NCI-H1417 treated with DMSO at 0.1 percent for 48 hours (cell line): ENCODE measurements around the gene MECP2.
"Not testable (repeated sequence)": the region's sequence is repeated elsewhere in the genome, so short reads cannot be mapped to it uniquely, and the experiment has no call there.

Source experiments
- DNase-seq: peaks from one replicate; lab custom pipeline; 2025; lab: John Stamatoyannopoulos, UW

MECP2 gene

GRCh38 chrX:154097589-154098541 is at the start of gene MECP2:
Gene MECP2 (minus strand): TSS chrX:154097717.
- DNase-seq = peak; percentile 83

DNA sequence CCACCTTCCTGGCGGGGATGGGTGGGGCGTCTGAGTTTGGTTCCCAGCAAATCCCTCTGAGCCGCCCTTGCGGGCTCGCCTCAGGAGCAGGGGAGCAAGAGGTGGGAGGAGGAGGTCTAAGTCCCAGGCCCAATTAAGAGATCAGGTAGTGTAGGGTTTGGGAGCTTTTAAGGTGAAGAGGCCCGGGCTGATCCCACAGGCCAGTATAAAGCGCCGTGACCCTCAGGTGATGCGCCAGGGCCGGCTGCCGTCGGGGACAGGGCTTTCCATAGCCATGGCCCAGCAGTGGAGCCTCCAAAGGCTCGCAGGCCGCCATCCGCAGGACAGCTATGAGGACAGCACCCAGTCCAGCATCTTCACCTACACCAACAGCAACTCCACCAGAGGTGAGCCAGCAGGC is 46.5 kb upstream of the MECP2 start, which contains the start of gene OPN1LW:
Gene OPN1LW, plus strand, starts transcription at position 234 of the 400 bp plus-strand sequence. Its CDS starts 41 bp downstream, at position 275.
- not testable (repeated sequence) for DNase-seq

DNA sequence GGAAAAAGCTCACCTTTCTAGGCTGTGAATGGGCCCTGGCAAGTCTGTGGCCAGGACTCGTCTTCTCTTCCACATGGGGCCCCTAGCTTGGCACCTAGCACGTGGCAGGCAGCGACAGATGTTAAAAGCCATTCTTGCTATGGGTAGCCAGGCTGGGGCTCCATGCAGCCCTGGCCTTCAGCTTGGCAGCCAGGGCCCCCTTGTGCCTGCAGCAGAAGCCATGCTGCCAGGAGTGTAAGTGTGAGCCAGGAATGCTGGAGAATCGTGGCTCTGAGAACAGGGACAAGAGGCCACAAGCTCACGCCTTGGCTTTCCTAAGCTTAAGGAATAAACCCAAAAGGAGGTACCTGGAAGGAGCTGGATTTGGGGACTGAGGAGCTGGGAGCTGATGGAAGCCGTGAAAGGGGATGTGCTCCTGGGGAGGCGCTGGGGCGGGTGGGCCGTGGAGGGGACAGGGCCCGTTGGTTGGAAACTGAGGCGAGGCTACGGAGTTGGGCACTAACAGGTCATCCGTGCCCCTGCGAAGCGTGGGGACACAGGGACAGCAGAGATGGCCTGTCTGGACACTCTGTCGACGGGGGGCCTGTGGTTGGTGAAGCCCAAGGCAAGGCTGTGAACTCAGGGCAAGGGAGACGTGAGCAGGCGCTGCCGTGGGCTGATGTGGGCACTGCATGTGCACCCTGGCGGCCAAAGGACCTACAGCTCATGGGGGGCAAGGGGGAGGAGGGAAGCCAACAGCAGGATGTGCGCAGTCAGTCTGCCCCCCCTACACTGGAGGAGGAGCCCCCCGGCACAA is 45.6 kb upstream of the MECP2 start:
- DNase-seq = no peak

DNA sequence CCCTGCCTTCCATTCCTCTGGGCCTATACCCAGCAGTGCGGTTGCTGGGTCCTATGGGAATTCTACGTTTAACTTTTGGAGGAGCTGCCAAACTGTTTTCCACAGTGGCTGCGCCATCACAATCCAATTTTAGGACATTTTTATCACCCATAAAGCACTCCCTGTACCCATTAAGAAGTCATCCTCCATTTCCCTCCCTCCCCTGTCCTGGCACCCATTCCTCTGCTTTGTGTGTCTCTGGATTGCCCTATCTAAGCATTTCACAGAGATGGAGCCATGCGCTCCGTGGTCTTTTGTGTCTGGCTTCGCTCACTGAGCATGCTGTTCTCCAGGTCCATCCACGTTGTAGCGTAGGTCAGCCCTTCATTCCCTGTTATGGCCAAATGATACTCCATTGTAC is 44.9 kb upstream of the MECP2 start:
- DNase-seq = no peak

GRCh38 chrX:154140742-154141141 is 43.2 kb upstream of the MECP2 start:
- no peak for DNase-seq

DNA sequence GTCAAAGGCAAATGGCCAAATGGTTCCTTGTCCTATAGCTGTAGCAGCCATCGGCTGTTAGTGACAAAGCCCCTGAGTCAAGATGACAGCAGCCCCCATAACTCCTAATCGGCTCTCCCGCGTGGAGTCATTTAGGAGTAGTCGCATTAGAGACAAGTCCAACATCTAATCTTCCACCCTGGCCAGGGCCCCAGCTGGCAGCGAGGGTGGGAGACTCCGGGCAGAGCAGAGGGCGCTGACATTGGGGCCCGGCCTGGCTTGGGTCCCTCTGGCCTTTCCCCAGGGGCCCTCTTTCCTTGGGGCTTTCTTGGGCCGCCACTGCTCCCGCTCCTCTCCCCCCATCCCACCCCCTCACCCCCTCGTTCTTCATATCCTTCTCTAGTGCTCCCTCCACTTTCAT is 42.7 kb upstream of the MECP2 start:
- no peak for DNase-seq

DNA sequence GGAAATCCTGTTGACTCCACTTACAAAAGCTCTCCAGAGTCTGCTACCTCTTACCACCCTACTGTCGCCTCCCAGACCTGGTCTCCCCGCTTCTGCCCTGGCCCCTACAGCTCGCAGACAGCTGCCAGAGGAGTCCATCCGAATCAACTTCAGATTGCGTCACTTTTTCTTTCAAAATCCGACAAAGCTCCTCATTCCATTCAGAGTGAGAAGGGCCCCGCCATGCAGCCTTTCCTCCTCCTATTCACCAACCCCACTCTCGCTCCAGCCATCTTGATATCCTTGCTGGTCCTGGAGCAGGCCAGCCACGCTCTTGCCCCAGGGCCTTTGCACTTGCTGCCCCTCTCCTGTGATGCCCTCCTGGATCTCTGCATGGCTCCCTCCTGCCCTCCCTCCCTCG is 41.3 kb upstream of the MECP2 start:
- no peak for DNase-seq

DNA sequence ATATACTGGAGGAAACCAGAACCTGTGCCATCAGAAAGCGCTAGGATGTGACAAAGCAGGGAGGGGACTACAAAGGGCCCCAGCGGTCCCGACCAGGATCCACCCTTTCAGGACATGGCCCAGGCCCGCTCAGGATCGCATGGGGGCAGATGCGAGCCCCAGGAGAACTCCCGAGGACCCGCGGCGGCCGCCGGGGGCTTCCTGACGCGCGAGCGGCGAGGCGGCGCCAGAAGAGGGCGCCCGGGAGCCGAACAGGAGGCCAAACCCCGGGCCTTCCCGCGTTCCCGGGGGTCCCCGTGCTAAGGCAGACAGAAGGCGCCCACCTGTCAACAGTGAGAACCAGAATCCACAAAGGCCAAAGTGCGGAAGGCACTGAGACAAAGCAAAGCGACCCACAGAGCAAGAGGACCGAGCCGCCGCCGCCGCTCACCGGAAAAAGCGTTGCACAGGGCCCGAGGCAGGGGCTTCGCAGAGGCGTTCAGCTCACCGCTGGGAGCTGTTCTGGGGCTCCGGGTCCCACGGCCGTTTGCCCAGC is 39.2 kb upstream of the MECP2 start:
- DNase-seq = no peak

DNA sequence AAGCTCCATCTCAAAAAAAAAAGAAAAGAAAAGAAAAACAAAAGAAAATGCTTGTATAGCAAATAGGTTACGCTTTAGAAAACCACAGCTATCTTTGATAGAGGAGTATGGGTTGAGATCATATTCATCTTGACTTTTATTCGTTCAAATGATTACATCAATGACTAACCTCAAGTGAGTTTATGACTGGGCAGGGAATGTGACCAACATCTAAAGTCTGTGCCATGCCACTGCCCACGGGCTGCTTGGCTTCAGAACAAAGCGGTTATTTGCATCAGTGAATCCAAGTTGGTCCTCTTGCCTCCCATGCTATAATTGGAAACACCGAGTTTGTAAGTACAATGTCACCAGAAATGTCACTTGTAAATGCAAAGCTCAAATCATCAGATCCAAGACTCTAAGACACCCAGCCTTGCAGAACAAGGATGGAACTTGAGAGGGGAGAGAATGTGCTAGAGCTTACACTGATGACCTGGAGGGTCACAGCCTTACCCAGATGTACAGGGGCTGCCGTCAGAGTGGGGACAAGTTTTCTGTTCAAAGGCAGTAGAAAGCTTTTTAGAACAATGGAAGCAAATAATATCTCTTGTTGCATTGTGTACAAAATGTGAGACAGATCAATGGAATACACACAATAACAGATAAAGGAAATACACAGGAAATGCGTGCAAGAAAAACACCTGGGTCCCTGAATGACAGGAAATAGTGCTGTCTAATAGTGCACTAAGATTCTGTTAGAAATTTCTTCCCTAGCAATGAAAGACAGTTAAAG is 38.1 kb upstream of the MECP2 start:
- no peak for DNase-seq

DNA sequence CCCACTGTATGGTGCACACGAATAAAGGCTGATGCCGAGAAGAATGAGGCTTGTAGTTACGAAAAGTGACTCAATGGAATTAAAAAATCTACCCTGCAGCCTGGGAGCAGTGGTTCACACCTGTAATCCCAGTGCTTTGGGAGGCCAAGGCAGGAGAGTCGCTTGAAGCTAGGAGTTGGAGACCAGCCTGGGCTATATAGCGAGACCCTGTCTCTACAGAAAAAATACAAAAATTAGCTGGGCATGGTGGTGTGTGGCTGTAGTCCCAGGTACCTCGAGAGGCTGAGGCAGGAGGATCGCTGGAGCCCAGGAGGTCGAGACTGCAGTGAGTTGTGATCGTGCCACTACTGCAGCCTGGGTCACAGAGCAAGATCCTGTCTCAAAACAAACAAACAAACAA is 34.8 kb upstream of the MECP2 start:
- DNase-seq = no peak

DNA sequence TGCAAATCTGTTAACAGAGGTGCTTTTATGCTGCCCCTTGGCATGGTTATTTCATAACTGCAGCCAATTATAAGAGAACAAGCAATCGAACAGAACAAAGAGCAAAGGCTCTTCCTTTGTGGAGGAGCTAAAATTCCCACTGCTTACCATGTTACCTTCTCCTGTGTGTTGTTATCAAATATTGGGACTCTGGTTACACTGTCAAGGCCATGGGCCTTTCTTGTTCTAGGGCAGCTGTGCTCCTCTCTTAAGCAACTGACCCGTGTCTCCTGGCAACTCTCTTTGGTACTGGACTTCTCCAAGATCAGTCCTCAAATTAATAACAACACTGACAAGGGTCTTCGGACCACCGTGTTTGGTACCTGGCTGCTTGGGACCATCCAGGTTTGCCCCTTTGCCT is 34.4 kb upstream of the MECP2 start:
- DNase-seq = no peak

DNA sequence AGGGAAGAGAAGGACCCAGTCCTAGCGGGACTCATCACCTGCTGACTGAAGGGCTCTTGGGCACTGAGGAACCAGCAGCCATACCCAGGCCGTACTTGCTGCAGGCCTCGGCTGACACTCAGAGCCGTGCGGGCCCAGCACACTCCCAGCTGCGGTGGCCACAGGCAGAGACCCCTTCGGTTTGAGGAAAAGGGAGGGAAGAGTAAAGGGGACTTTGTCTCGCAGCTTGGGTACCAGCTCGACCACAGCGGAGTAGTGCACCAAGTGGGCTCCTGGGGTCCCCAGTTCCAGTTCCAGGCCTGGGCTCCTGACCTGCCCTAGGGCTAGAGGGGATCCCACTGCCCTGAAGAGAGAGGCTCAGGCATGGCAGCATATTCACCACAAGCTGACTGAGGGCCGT is 28.6 kb upstream of the MECP2 start:
- DNase-seq = no peak

DNA sequence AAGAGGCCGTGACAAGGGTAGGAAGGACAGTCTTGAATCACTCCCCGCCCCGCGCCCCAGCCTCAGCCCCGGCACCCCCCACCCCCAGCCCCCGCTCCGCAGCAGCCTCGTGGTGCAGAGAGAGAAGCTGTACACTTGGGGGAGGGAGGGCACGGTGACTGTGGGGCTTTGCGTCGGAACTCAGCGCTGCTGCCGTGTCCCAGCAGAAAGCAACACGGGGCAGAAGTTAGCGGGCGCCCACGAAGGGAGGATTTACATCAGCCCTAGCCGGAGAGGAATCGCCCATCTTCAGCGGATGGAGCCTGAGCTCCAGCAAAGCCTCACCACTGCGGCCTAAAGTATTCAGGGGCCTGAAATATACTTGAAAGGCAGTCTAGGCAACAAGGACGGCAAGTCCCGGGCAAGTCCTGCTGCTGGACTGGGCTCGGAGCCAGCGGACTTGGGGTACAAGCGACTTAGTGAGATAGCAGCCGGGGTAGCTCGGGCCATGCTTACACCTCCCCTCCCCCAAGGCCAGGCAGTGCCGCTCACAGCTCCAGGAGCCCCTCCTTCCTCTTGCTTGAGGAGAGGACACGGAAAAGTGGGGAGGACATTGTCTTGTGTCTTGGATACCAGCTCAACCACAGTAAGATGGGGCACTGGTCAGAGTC is 28.0 kb upstream of the MECP2 start:
- no peak for DNase-seq

DNA sequence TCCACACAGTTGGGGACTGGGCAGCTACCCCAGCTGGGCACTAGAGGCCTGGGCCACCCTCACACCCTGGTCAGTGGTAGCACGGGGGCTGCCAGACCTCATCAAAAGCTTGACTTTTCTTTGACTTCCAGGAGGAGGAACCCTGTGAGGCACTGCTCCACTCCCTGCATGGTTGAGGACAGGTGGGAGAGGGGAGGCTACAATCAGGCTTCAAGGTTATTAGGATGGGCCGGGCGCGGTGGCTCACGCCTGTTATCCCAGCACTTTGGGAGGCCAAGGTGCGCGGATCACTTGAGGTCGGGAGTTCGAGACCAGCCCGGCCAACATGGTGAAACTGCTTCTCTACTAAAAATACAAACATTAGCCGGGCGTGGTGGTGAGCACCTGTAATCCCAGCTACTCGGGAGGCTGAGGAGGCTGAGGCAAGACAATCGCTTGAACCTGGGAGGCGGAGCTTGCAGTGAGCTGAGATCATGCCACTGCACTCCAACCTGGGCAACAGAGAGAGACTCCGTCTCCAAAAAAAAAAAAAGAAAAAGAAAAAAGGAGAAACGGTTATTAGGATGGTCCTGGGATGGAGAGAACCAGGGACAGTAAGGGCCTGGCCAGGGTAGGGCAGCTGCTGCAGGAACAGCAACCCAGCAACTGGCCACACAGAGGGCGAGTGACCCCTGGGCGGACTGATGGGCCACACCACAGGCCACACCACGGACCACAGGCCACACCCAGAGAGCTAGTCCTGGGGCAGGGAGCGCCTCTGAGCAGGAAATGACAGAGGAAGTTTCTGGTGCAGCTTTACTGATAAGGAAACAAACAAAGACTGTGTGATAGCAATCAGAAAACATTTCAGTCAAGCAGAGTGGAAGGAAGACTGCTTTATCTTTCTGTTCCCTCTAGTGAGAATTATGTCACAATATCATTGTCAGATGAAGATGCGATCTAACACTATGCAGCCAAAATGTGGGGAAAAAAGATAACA is 26.0 kb upstream of the MECP2 start:
- no peak for DNase-seq

DNA sequence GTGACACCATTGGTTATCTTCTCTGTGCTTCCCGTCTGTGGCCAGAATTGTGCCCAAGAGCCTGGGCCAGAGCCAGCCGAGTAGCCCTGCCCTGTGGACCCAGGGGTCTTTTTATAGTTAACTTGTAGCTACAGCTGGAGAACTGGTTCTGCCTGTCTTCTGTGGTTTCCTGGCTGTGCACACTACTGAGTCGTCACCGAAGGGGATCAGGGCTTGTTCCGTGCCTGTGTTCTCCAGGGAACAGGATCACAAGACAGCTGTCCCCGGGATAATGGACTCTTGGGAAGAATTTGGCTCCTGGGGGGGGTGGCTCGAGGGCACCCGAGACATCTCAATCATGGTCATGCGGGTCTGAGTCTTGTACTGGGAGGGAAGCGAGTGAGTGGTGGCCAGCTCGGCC is 24.4 kb upstream of the MECP2 start:
- DNase-seq = no peak

DNA sequence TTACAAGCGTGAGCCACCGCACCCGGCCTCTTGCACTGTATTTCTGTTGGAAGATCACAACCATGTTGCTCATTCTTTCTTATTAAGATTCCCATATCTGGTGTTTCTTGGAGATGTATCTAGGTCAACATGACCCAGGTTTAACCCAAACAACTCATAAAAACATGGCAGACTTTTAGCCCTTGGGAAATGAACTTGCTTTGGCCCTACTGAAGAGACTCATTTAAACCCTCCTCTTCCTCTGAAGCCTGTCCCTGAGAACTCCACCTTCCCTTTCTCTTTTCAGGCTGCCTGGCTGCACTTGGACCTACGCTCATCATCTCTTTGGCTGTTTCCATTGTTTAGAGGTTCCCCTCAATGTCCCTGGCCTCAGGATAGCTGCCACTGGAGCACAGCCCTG is 23.7 kb upstream of the MECP2 start:
- DNase-seq = no peak

DNA sequence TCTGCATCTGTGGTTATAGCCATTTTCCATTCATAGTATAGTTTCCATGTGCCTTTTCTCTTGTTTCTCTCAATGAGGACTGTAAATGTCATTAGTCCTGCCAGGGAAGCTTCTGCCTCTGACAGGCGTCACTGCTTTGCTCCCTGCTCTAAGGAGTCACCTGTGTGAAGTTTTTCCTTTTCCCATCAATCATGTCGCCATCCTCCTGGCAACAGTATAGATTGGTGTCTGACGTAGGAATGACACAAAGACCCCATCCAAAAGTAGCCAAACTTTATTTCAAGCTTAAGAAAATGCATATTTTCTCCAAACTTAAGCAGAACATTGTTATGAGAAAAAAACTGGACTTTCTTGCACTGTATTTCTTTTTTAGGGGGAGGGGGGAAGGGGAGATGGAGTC is 23.1 kb upstream of the MECP2 start:
- DNase-seq = no peak

DNA sequence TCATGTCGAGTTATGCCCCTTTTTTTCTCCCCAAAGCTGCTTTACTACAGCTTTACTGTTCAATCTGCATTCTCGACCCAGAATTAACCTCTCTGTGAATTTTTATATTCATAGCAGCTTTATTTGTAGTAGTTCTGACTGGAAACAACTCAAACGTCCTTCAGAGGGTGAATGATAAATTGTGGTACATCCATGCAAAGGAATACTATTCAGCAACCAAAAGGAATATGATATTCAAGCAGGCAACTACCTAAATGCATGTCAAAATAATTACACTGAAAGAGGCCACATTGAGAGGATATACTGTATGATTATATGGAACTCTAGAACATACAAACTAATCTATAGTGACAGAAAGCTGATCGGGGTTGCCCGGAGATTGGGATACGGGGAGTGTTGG is 20.0 kb upstream of the MECP2 start:
- DNase-seq = no peak

GRCh38 chrX:154116426-154117211 is 19.1 kb upstream of the MECP2 start:
- no peak for DNase-seq
